BJ (cell line): Measurements from ENCODE around the gene SREBF2. TPM values are rescaled to one million over a fixed set of nuclear protein-coding genes. Genes with fewer than 3 reads are reported as not detected.

Experiments
- CTCF ChIA-PET: fragments of 350-600 bp; formaldehyde crosslinking; extraction: SDS; loops from one replicate; lab custom pipeline; 2021; ENCODE audit warnings: antibody characterized with exemption, inconsistent platforms; lab: Yijun Ruan, JAX
- POLR2A ChIA-PET: fragments of 300-600 bp; sonication (Branson Sonifier 250); formaldehyde crosslinking; extraction: SDS; loops from one replicate; lab custom pipeline; 2021; ENCODE audit warnings: antibody characterized with exemption; lab: Charles Lee
- DNase-seq: peaks from one replicate; pipeline ENCODE4 v3.0.0-alpha.2; 2011; ENCODE audit warnings: low read depth
- H3K27me3 ChIP-seq: 2 replicates; pipeline ENCODE4 v1.6.0; 2011; ENCODE audit warnings: low read length; ENCODE audit not compliant: control insufficient read depth, insufficient read depth
- H3K36me3 ChIP-seq: 2 replicates; pipeline ENCODE4 v1.5.1; 2011; ENCODE audit warnings: low read length; ENCODE audit not compliant: control insufficient read depth, insufficient read depth
- H3K4me3 ChIP-seq: 2 replicates; pipeline ENCODE4 v1.5.1; 2011; ENCODE audit warnings: low read depth, mild to moderate bottlenecking, control low read depth, low read length
- CTCF ChIP-seq: IDR thresholded peaks from 2 replicates; pipeline ENCODE4 v1.5.1; 2011; ENCODE audit warnings: low read depth, mild to moderate bottlenecking, control low read depth, inconsistent platforms, low read length, moderate library complexity; ENCODE audit not compliant: insufficient read depth
- polyA plus RNA-seq: library from polyadenylated mRNA; depleted of rRNA; stranded (reverse); fragments of >200 nt; gene quantifications from 2 replicates; pipeline ENCODE4 v1.2.3, GENCODE V29; 2011

SREBF2 gene
- polyA plus RNA-seq, 1 experiment: 26.2 TPM

- TF ChIP-seq CTCF: no peak
- CTCF ChIA-PET: interaction anchor here (1.7 kb wide), 1 partner anchor 16 kb away, joined by 7 read pairs; no protein-coding TSS in a partner anchor
- Histone ChIP-seq H3K4me3 (no peak overlapping the region), H3K27me3 (no peaks in the 10 kb centered on the region), H3K36me3 (peaks cover 3% of the 10 kb centered on the region)
- POLR2A ChIA-PET: no interaction called here
- no peak for DNase-seq
Measured at GRCh38 chr22:41841085-41841712, 8.3 kb downstream of the SREBF2 start.

DNA sequence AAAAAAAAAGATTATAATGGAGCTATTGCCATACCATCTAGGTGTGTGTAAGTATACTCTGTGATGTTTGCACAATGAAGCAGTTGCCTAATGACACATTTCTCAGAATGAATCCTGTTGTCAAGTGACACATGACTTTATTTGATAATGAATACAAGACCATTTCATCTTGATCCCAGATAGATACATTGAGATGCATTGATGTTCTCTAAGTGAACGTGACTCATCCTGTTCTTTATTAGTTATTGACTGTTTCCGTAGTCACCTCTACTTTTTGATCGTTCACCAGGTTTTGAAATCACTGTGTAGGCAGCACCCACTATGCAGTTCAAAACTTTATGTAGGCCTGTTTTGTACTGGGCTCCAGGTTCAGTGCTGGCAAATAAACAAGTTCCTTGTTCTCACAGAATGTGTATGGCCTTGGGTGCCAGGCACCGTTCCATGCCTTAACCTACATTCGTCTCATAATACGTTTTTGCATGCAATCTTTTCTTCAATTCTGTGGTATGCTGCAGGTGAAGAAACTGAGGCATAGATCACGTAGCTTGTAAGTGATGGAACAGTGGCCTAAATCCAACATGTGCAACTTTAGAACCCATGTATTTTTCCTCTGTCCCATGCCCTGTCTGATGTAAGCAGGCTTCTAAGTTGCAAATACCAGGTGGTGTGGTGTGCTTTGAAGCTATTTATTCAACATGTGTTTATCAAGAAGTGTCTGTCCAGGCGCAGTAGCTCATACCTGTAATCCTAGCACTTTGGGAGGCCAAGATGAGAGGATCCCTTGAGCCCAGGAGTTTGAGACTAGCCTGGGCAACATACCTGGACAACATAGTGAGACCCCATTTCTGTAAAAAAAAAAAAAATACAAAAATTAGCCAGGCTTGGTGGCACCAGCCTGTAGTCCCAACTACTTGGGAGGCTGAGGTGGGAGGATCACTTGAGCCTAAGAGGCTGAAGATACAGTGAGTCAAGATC lies 10.4 kb downstream of the SREBF2 start:
- Histone ChIP-seq H3K27me3 (no peaks in the 10 kb centered on the region), H3K36me3 (no peaks in the 10 kb centered on the region), H3K4me3 (no peak overlapping the region)
- DNase-seq: no peak
- no peak for TF ChIP-seq CTCF
- CTCF ChIA-PET: interaction anchor here (1.5 to 2.0 kb wide), 2 partner anchors 12 to 14 kb away, joined by 3 to 6 read pairs; no protein-coding TSS in a partner anchor
- POLR2A ChIA-PET: no interaction called here

DNA sequence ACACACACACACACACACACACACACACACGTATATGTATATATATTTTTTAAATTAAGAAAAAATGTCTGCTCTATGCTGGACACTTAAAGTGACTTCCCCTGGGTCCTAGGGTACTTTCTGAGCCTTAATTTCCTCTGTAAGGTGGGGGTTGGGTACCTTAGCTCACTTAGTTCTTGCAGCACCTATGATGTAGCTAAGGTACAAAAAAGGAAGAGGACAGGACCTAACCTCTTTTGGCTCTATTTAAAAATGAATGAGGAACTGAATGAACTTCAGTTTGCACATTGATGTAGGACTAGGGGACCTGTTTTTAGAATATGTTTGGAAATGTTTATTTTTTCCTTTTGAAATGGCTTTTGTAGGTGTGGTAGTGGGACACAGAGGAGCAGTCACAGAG lies 11.1 kb downstream of the SREBF2 start:
- DNase-seq: no peak
- no peak overlapping the region for H3K4me3 ChIP-seq
- POLR2A ChIA-PET: interaction anchor here (0.6 kb wide), 1 partner anchor 16 kb away, joined by 7 read pairs; no protein-coding TSS in a partner anchor
- no peak for TF ChIP-seq CTCF
- H3K27me3 ChIP-seq: no peaks in the 10 kb centered on the region
- H3K36me3 ChIP-seq: no peaks in the 10 kb centered on the region
- CTCF ChIA-PET: interaction anchor here (1.0 to 2.0 kb wide), 3 partner anchors 10 to 13 kb away, joined by 3 to 6 read pairs (median 3); no protein-coding TSS in a partner anchor

GRCh38 chr22:41844513-41844912 lies 11.6 kb downstream of the SREBF2 start:
- Histone ChIP-seq H3K27me3 (no peaks in the 10 kb centered on the region), H3K36me3 (no peaks in the 10 kb centered on the region), H3K4me3 (no peak overlapping the region)
- TF ChIP-seq CTCF: no peak
- CTCF ChIA-PET: interaction anchor here (1.0 kb wide), 1 partner anchor 10 kb away, joined by 3 read pairs; no protein-coding TSS in a partner anchor
- POLR2A ChIA-PET: interaction anchor here (0.6 kb wide), 1 partner anchor 15 kb away, joined by 7 read pairs; no protein-coding TSS in a partner anchor
- no peak for DNase-seq
